ENCODE measurements around the gene AMIGO2. TPM values are rescaled to one million over a fixed set of nuclear protein-coding genes. Genes with fewer than 3 reads are reported as not detected.

The AMIGO2 gene
- total and polyA plus RNA-seq, 2 experiments from 2014 or later, result 1.8 to 3.8 TPM

DNA sequence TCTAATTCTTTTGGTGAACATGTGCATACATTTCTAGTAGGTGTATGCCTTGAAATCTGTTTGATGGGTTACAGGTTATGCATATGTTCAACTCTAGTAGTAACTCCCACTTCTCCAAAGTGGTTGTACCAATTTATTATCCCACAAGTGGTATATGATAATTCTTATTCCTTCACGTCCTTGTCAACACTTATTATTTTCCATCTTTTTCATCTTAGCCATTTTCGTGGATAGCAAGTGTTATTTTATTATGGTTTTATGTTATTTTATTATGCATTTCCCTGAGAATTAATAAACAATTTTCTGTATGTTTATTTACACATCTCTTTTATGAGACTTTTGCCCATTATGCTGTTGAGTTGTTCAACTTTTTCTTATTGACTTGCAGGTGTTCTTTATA is 11.2 kb upstream of the AMIGO2 start:
- ATAC-seq (no peak), DNase-seq (ENCODE audit: low spot score) (no peak)
- Histone ChIP-seq H3F3A (replicated peaks; ENCODE audit: low read depth) (no peaks in the 10 kb centered on the region), H3K4me1 (ENCODE audit: insufficient read depth) (peaks cover 12% of the 10 kb centered on the region), H3K36me3 (ENCODE audit: insufficient read depth) (no peaks in the 10 kb centered on the region), H3K4me3 (no peak overlapping the region), H3K27ac (ENCODE audit: low read depth) (no peak overlapping the region), H4K20me1 (replicated peaks; ENCODE audit: insufficient read depth) (no peaks in the 10 kb centered on the region), H3K9me2 (ENCODE audit: insufficient read depth) (no peaks in the 10 kb centered on the region), H3K4me2 (no peak overlapping the region), H3K27me3 (ENCODE audit: insufficient read depth) (no peaks in the 10 kb centered on the region), H3K79me2 (replicated peaks; ENCODE audit: insufficient read depth) (no peaks in the 10 kb centered on the region), H2AFZ (no peak overlapping the region)
- TF ChIP-seq, protein P1, sequence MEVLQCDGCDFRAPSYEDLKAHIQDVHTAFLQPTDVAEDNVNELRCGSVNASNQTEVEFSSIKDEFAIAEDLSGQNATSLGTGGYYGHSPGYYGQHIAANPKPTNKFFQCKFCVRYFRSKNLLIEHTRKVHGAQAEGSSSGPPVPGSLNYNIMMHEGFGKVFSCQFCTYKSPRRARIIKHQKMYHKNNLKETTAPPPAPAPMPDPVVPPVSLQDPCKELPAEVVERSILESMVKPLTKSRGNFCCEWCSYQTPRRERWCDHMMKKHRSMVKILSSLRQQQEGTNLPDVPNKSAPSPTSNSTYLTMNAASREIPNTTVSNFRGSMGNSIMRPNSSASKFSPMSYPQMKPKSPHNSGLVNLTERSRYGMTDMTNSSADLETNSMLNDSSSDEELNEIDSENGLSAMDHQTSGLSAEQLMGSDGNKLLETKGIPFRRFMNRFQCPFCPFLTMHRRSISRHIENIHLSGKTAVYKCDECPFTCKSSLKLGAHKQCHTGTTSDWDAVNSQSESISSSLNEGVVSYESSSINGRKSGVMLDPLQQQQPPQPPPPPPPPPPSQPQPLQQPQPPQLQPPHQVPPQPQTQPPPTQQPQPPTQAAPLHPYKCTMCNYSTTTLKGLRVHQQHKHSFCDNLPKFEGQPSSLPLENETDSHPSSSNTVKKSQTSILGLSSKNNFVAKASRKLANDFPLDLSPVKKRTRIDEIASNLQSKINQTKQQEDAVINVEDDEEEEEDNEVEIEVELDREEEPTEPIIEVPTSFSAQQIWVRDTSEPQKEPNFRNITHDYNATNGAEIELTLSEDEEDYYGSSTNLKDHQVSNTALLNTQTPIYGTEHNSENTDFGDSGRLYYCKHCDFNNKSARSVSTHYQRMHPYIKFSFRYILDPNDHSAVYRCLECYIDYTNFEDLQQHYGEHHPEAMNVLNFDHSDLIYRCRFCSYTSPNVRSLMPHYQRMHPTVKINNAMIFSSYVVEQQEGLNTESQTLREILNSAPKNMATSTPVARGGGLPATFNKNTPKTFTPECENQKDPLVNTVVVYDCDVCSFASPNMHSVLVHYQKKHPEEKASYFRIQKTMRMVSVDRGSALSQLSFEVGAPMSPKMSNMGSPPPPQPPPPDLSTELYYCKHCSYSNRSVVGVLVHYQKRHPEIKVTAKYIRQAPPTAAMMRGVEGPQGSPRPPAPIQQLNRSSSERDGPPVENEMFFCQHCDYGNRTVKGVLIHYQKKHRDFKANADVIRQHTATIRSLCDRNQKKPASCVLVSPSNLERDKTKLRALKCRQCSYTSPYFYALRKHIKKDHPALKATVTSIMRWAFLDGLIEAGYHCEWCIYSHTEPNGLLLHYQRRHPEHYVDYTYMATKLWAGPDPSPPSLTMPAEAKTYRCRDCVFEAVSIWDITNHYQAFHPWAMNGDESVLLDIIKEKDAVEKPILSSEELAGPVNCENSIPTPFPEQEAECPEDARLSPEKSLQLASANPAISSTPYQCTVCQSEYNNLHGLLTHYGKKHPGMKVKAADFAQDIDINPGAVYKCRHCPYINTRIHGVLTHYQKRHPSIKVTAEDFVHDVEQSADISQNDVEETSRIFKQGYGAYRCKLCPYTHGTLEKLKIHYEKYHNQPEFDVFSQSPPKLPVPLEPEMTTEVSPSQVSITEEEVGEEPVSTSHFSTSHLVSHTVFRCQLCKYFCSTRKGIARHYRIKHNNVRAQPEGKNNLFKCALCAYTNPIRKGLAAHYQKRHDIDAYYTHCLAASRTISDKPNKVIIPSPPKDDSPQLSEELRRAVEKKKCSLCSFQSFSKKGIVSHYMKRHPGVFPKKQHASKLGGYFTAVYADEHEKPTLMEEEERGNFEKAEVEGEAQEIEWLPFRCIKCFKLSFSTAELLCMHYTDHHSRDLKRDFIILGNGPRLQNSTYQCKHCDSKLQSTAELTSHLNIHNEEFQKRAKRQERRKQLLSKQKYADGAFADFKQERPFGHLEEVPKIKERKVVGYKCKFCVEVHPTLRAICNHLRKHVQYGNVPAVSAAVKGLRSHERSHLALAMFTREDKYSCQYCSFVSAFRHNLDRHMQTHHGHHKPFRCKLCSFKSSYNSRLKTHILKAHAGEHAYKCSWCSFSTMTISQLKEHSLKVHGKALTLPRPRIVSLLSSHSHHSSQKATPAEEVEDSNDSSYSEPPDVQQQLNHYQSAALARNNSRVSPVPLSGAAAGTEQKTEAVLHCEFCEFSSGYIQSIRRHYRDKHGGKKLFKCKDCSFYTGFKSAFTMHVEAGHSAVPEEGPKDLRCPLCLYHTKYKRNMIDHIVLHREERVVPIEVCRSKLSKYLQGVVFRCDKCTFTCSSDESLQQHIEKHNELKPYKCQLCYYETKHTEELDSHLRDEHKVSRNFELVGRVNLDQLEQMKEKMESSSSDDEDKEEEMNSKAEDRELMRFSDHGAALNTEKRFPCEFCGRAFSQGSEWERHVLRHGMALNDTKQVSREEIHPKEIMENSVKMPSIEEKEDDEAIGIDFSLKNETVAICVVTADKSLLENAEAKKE (CRISPR knock-in tag; IDR thresholded peaks at IDR 0.05), result no peak
- TF ChIP-seq, protein P2, sequence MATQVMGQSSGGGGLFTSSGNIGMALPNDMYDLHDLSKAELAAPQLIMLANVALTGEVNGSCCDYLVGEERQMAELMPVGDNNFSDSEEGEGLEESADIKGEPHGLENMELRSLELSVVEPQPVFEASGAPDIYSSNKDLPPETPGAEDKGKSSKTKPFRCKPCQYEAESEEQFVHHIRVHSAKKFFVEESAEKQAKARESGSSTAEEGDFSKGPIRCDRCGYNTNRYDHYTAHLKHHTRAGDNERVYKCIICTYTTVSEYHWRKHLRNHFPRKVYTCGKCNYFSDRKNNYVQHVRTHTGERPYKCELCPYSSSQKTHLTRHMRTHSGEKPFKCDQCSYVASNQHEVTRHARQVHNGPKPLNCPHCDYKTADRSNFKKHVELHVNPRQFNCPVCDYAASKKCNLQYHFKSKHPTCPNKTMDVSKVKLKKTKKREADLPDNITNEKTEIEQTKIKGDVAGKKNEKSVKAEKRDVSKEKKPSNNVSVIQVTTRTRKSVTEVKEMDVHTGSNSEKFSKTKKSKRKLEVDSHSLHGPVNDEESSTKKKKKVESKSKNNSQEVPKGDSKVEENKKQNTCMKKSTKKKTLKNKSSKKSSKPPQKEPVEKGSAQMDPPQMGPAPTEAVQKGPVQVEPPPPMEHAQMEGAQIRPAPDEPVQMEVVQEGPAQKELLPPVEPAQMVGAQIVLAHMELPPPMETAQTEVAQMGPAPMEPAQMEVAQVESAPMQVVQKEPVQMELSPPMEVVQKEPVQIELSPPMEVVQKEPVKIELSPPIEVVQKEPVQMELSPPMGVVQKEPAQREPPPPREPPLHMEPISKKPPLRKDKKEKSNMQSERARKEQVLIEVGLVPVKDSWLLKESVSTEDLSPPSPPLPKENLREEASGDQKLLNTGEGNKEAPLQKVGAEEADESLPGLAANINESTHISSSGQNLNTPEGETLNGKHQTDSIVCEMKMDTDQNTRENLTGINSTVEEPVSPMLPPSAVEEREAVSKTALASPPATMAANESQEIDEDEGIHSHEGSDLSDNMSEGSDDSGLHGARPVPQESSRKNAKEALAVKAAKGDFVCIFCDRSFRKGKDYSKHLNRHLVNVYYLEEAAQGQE (IDR thresholded peaks at IDR 0.05; ENCODE audit: unreplicated experiment), result no peak
- no peak for TF ChIP-seq NANOG (IDR thresholded peaks at IDR 0.05; ENCODE audit: borderline replicate concordance)
- no peak for TF ChIP-seq JUNB (IDR thresholded peaks at IDR 0.05; ENCODE audit: unreplicated experiment)
- TF ChIP-seq, protein P3, sequence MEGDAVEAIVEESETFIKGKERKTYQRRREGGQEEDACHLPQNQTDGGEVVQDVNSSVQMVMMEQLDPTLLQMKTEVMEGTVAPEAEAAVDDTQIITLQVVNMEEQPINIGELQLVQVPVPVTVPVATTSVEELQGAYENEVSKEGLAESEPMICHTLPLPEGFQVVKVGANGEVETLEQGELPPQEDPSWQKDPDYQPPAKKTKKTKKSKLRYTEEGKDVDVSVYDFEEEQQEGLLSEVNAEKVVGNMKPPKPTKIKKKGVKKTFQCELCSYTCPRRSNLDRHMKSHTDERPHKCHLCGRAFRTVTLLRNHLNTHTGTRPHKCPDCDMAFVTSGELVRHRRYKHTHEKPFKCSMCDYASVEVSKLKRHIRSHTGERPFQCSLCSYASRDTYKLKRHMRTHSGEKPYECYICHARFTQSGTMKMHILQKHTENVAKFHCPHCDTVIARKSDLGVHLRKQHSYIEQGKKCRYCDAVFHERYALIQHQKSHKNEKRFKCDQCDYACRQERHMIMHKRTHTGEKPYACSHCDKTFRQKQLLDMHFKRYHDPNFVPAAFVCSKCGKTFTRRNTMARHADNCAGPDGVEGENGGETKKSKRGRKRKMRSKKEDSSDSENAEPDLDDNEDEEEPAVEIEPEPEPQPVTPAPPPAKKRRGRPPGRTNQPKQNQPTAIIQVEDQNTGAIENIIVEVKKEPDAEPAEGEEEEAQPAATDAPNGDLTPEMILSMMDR (conservative IDR thresholded peaks at IDR 0.05; ENCODE audit: low read depth in 2 of 2), result no peak
- TF ChIP-seq EZH2phosphoT487 (IDR thresholded peaks at IDR 0.05; ENCODE audit: unreplicated experiment), result no peak
- TF ChIP-seq STAT1 (IDR thresholded peaks at IDR 0.05; ENCODE audit: unreplicated experiment), result no peak
- TF ChIP-seq, protein P4, sequence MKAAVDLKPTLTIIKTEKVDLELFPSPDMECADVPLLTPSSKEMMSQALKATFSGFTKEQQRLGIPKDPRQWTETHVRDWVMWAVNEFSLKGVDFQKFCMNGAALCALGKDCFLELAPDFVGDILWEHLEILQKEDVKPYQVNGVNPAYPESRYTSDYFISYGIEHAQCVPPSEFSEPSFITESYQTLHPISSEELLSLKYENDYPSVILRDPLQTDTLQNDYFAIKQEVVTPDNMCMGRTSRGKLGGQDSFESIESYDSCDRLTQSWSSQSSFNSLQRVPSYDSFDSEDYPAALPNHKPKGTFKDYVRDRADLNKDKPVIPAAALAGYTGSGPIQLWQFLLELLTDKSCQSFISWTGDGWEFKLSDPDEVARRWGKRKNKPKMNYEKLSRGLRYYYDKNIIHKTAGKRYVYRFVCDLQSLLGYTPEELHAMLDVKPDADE (IDR thresholded peaks at IDR 0.05), result no peak
- TF ChIP-seq EZH2 (IDR thresholded peaks at IDR 0.05; ENCODE audit: low read depth, unreplicated experiment), result no peak
- TF ChIP-seq ZNF114 (CRISPR knock-in tag; IDR thresholded peaks at IDR 0.05), result no peak
- TF ChIP-seq CREB1 (CRISPR knock-in tag; IDR thresholded peaks at IDR 0.05; ENCODE audit: low read depth), result no peak
- TF ChIP-seq POLR2AphosphoS5 (IDR thresholded peaks at IDR 0.05; ENCODE audit: low read depth), result no peak
- TF ChIP-seq ZNF331 (CRISPR knock-in tag; IDR thresholded peaks at IDR 0.05; ENCODE audit: low read depth), result no peak
- no peak overlapping the region for H3K27ac Mint-ChIP-seq
- H3K36me3 Mint-ChIP-seq (ENCODE audit: low read depth), result no peaks in the 10 kb centered on the region
- H3K4me3 Mint-ChIP-seq, result no peak overlapping the region
- H3K4me1 Mint-ChIP-seq, result peaks cover 11% of the 10 kb centered on the region; the same call in 2 of the 3 replicates
- no peaks in the 10 kb centered on the region for H3K9me3 Mint-ChIP-seq
- no peaks in the 10 kb centered on the region for H3K27me3 Mint-ChIP-seq (ENCODE audit: insufficient read depth, low read depth, poor library complexity)
